GM21786 (cell line): Measurements from ENCODE around the gene ASMT.
"Not testable (repeated sequence)": the region's sequence is repeated elsewhere in the genome, so short reads cannot be mapped to it uniquely, and the experiment has no call there.

ENCODE experiments used
- ATAC-seq: cut with Tn5 transposase; IDR thresholded peaks from one replicate; pipeline ENCODE4 v1.9.1; 2021; ENCODE audit not compliant: unreplicated experiment

The ASMT gene

GRCh38 chrX:1614927-1615326, at the start of gene ASMT:
ASMT (plus strand) TSS chrX:1615059; CDS start chrX:1615200, 141 bp downstream.
- no peak for ATAC-seq

- not testable (repeated sequence) for ATAC-seq
Measured at GRCh38 chrX:1574181-1574580, 40.7 kb upstream of the ASMT start.

GRCh38 chrX:1576201-1576992, 38.5 kb upstream of the ASMT start:
- no peak for ATAC-seq

GRCh38 chrX:1577845-1578244, 37.0 kb upstream of the ASMT start:
- ATAC-seq = no peak

- ATAC-seq = no peak
Measured at GRCh38 chrX:1578511-1579173, 36.2 kb upstream of the ASMT start.

- ATAC-seq = peak; percentile 40
Measured at GRCh38 chrX:1581132-1581531, 33.7 kb upstream of the ASMT start.

- peak; percentile 74 for ATAC-seq
Measured at GRCh38 chrX:1582686-1583437, 32.0 kb upstream of the ASMT start.

- no peak for ATAC-seq
Measured at GRCh38 chrX:1584237-1585011, 30.4 kb upstream of the ASMT start.

- no peak for ATAC-seq
Measured at GRCh38 chrX:1587161-1587560, 27.7 kb upstream of the ASMT start.

GRCh38 chrX:1589356-1590130, 25.3 kb upstream of the ASMT start:
- no peak for ATAC-seq

- peak; percentile 74 for ATAC-seq
Measured at GRCh38 chrX:1591102-1591862, 23.6 kb upstream of the ASMT start, which contains the start of gene AKAP17A. AKAP17A (plus strand) TSS chrX:1591604; CDS start chrX:1593463, 1,859 bp downstream.

- ATAC-seq = no peak
Measured at GRCh38 chrX:1591863-1592469, 22.9 kb upstream of the ASMT start.

GRCh38 chrX:1592470-1593142, 22.3 kb upstream of the ASMT start:
- peak; percentile 45 for ATAC-seq

GRCh38 chrX:1593286-1594271, 21.3 kb upstream of the ASMT start:
- no peak for ATAC-seq

GRCh38 chrX:1595711-1596060, 19.2 kb upstream of the ASMT start:
- no peak for ATAC-seq

- no peak for ATAC-seq
Measured at GRCh38 chrX:1596676-1597344, 18.0 kb upstream of the ASMT start.
